ENCODE data around the gene OR51B5.
"Not testable (repeated sequence)": the region's sequence is repeated elsewhere in the genome, so short reads cannot be mapped to it uniquely, and the experiment has no call there.

Gene OR51B5

GRCh38 chr11:5343474-5344335 lies at the start of gene OR51B5:
TSS of gene OR51B5 (minus strand) at chr11:5343524. CDS start at chr11:5343524, 0 bp downstream.
- no peak for DNase-seq

- no peak for DNase-seq
These were observed 46.9 kb upstream of the OR51B5 start for GRCh38 chr11:5390210-5390609.

GRCh38 chr11:5384335-5384734 lies 41.0 kb upstream of the OR51B5 start:
- DNase-seq: no peak

- no peak for DNase-seq
These were observed 40.3 kb upstream of the OR51B5 start, which contains the start of gene OR51M1 for GRCh38 chr11:5383576-5383975. TSS of gene OR51M1 (plus strand) at chr11:5383812. CDS start at chr11:5389399, 5,587 bp downstream.

GRCh38 chr11:5380740-5381342 lies 37.5 kb upstream of the OR51B5 start:
- DNase-seq: no peak

- DNase-seq: no peak
These were observed 26.5 kb upstream of the OR51B5 start for GRCh38 chr11:5369789-5370188.

GRCh38 chr11:5368502-5369043 lies 25.2 kb upstream of the OR51B5 start:
- DNase-seq: no peak

GRCh38 chr11:5367448-5368074 lies 24.2 kb upstream of the OR51B5 start:
- DNase-seq: no peak

- no peak for DNase-seq
These were observed 23.5 kb upstream of the OR51B5 start for GRCh38 chr11:5366856-5367255.

GRCh38 chr11:5366365-5366764 lies 23.0 kb upstream of the OR51B5 start:
- not testable (repeated sequence) for DNase-seq

- no peak for DNase-seq
These were observed 20.9 kb upstream of the OR51B5 start for GRCh38 chr11:5364214-5364613.

GRCh38 chr11:5363679-5364078 lies 20.4 kb upstream of the OR51B5 start:
- DNase-seq: no peak

GRCh38 chr11:5362017-5362625 lies 18.8 kb upstream of the OR51B5 start:
- no peak for DNase-seq

GRCh38 chr11:5356031-5356430 lies 12.7 kb upstream of the OR51B5 start:
- DNase-seq: not testable (repeated sequence)

GRCh38 chr11:5351208-5351607 lies 7.9 kb upstream of the OR51B5 start, which contains the start of gene OR51B6:
TSS of gene OR51B6 (plus strand) at chr11:5351508. CDS start at chr11:5351508, 0 bp downstream.
- DNase-seq: no peak

- no peak for DNase-seq
These were observed 6.2 kb upstream of the OR51B5 start for GRCh38 chr11:5349550-5349949.

- DNase-seq: no peak
These were observed 5.3 kb upstream of the OR51B5 start for GRCh38 chr11:5348551-5349194.

- DNase-seq: no peak
These were observed 2.5 kb upstream of the OR51B5 start for GRCh38 chr11:5345831-5346230.

GRCh38 chr11:5339771-5340322 lies 3.5 kb downstream of the OR51B5 start:
- DNase-seq: no peak

GRCh38 chr11:5337253-5337652 lies 6.1 kb downstream of the OR51B5 start:
- DNase-seq: not testable (repeated sequence)

- DNase-seq: no peak
These were observed 7.0 kb downstream of the OR51B5 start for GRCh38 chr11:5336331-5336730.

GRCh38 chr11:5335170-5335569 lies 8.2 kb downstream of the OR51B5 start:
- DNase-seq: no peak

Measured in activated gamma-delta T cell treated with Interleukin-2 at 50 U/mL for 16 hours (primary cell).